Fibroblast of skin of right quadriceps (primary cell): ENCODE results near the gene ZNF552.

Source experiments
- DNase-seq: peaks from one replicate; pipeline ENCODE4 v3.0.0-alpha.2; 2013

ZNF552 gene

DNA sequence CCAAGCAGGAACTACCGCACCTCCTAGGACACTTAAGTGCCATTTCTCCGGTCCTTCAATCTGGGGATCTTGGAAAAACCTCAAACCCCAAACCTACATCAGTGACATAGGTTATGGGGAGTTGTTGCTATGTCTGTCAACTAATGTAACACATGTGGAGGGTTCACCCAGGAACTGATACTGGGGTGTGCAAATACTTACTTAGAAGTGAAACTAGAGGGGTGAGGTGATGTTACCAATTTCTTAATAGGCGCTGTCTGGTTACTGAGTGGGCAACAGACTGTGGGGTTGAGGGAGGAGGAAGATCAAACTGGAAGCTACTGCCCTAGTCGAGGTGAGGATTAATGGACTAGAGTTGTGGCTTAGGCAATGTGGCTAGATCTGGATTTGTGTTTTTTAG is 43.3 kb downstream of the ZNF552 start:
- DNase-seq = no peak

GRCh38 chr19:57769345-57770131 is 45.2 kb downstream of the ZNF552 start, which contains the start of gene ZNF586:
ZNF586 (plus strand) TSS chr19:57769676; CDS start chr19:57769843, 167 bp downstream.
- DNase-seq = peak; percentile 89

DNA sequence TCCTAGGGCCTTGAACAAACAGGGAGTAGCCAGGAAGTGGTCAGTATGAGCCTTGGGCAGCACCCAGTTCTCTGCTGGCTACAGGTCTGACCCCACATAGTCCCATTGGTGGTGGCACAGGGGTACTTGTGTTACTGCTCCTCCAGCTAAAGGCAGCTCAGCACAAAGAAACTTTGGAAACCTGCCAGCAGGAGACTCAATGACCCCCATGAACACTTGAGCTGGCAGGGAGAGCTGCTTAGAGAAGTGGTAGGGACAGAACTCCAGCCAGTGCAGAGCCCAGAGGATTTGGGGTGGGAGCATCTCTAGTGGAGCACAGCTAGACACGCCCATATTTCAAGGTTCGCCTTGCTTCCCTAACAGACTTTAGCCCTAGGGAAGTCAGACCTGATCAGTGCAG is 55.6 kb downstream of the ZNF552 start:
- no peak for DNase-seq

GRCh38 chr19:57757941-57758340 is 56.8 kb downstream of the ZNF552 start:
- no peak for DNase-seq
